Upper lobe of right lung (tissue), 1 donor: Measurements from ENCODE around the gene MYOZ1. TPM values are rescaled to one million over a fixed set of nuclear protein-coding genes. Genes with fewer than 3 reads are reported as not detected.
A peak's percentile ranks its signal among the peaks of the same experiment; 100 is the strongest.

Experiments
- ATAC-seq: fragments of 200-7000 bp; cut with Tn5 transposase; one replicate; pipeline ENCODE4 v1.9.1; 2020; ENCODE audit warnings: mild to moderate bottlenecking, moderate library complexity
- DNase-seq: peaks from one replicate; pipeline ENCODE4 v3.0.0-alpha.2; 2020
- H3K27ac ChIP-seq: fragments of 200-600 bp; one replicate; pipeline ENCODE4 v1.8.0; 2022
- H3K27me3 ChIP-seq: fragments of 200-600 bp; one replicate; pipeline ENCODE4 v1.8.0; 2022; ENCODE audit warnings: mild to moderate bottlenecking
- H3K36me3 ChIP-seq: fragments of 200-600 bp; one replicate; pipeline ENCODE4 v1.8.0; 2022
- H3K4me1 ChIP-seq: fragments of 200-600 bp; one replicate; pipeline ENCODE4 v1.8.0; 2022
- H3K4me3 ChIP-seq: fragments of 200-600 bp; one replicate; pipeline ENCODE4 v1.8.0; 2022; ENCODE audit warnings: mild to moderate bottlenecking
- H3K9me3 ChIP-seq: fragments of 200-600 bp; one replicate; pipeline ENCODE4 v1.8.0; 2022
- intact Hi-C: fragments of 100-400 bp; cut with DNase I; formaldehyde crosslinking; loops from one replicate; pipeline ENCODE4 v1.11.0; 2022
- total RNA-seq: library from RNA; stranded (reverse); fragmentation: NEBNext Ultra II Directional; extraction: Animal tissue kit (Norgen Biotek cat#: 25700); gene quantifications from one replicate; pipeline ENCODE4 v1.2.1, GENCODE V29; 2021
- TF ChIP-seq, protein P1 (sequence below): fragments of 200-600 bp; IDR thresholded peaks from one replicate; pipeline ENCODE4 v1.8.0; 2022; ENCODE audit warnings: antibody characterized with exemption
- donor health status: DM: no; HTN: yes; CAD: no; lungs with severe emphysema.

MYOZ1 gene
- total RNA-seq, 1 donor from 2014 or later = 5.2 TPM

DNA sequence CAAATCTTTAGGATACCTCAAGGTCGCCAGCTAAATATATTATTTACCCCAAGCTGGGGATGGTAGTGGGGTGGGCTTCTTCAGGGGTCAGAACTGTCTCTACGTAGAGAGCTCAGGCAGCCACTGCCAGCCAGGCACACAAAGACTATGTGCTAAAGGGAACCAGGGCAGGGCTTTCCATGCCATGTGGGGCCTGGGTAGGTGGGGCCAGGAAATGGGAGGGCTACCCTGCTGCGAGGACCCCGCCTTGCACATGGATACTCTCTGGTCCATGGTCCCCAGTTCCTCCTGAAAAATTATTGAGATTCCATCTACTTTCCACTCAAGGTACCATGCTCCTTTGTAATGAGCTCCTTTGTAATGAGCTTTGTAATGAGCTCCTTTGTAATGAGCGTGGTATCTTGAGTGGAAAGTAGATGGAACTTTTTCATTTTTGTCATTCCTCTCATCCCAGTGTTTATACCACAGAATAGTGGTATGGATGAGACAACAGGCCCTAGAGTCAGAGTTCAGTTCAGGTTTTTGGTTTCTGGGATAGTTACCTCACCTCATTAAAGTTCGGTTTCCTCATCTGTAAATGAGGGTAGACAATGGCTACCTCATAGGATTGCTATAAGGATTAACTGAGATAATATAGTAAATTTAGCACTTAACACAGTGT is 8.7 kb upstream of the MYOZ1 start:
- no peaks in the 10 kb centered on the region for H3K36me3 ChIP-seq
- no peaks in the 10 kb centered on the region for H3K27me3 ChIP-seq
- intact Hi-C loops = loop anchor here (5.0 kb wide), 1 partner anchor 123 kb away; no protein-coding TSS in a partner anchor
- no peak overlapping the region for H3K27ac ChIP-seq
- H3K4me1 ChIP-seq = peaks cover 13% of the 10 kb centered on the region
- no peak for DNase-seq
- ATAC-seq = no peak
- H3K4me3 ChIP-seq = no peak overlapping the region
- no peaks in the 10 kb centered on the region for H3K9me3 ChIP-seq
- TF ChIP-seq, protein P1, sequence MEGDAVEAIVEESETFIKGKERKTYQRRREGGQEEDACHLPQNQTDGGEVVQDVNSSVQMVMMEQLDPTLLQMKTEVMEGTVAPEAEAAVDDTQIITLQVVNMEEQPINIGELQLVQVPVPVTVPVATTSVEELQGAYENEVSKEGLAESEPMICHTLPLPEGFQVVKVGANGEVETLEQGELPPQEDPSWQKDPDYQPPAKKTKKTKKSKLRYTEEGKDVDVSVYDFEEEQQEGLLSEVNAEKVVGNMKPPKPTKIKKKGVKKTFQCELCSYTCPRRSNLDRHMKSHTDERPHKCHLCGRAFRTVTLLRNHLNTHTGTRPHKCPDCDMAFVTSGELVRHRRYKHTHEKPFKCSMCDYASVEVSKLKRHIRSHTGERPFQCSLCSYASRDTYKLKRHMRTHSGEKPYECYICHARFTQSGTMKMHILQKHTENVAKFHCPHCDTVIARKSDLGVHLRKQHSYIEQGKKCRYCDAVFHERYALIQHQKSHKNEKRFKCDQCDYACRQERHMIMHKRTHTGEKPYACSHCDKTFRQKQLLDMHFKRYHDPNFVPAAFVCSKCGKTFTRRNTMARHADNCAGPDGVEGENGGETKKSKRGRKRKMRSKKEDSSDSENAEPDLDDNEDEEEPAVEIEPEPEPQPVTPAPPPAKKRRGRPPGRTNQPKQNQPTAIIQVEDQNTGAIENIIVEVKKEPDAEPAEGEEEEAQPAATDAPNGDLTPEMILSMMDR = no peak

DNA sequence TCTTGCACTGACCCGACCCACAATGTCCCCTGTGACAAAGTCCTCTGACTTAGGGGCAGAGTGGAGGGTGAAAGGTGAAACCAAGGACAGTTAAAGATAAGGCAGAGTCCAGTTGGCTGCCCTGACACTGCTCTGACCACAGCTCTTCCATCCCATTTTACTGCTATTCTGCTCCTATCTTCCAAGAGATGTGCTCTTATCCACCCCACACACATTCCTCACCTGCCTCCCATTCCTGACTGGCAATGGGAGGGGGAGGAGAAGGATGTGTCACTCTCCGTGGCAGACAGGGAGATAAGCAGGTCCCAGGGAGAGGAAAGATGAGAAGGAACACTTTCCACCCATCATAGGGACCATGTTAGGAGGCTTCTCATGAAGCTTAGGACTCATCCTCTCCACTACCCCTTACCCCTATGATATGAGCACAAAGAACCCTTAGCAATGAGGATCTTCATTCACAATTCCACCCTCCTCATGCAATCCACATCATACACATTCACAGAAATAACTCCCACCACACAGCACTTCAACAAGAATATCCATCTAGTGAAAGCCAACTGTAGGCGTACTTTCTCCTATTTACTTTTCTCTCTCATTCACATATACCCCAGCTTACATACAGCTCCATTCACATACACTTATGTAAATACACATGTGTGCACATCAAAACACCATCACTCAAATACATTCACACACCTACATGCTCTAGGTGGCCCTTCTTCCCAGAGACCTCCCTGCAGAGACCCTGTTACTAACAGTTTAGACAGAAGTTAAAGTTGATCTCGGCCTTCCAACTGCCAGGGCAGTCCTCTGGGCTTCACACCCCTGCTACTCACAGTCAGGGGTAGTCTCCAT is 7.9 kb upstream of the MYOZ1 start:
- intact Hi-C loops = loop anchor here (5.0 kb wide), 1 partner anchor 122 kb away; no protein-coding TSS in a partner anchor
- TF ChIP-seq, protein P1 = no peak

GRCh38 chr10:73647875-73648651 is 6.8 kb upstream of the MYOZ1 start:
- peaks cover 23% of the 10 kb centered on the region for H3K4me1 ChIP-seq
- no peaks in the 10 kb centered on the region for H3K27me3 ChIP-seq
- H3K4me3 ChIP-seq = peak overlapping the region; percentile 70
- TF ChIP-seq, protein P1 = no peak
- peak overlapping the region; percentile 51 for H3K27ac ChIP-seq
- no peaks in the 10 kb centered on the region for H3K9me3 ChIP-seq
- DNase-seq = no peak
- intact Hi-C loops = loop anchor here (5.0 kb wide), 1 partner anchor 121 kb away; no protein-coding TSS in a partner anchor
- H3K36me3 ChIP-seq = no peaks in the 10 kb centered on the region
- peak; percentile 1 for ATAC-seq

More for the DNA sequence above, 7.9 kb upstream of the MYOZ1 start:
- Histone ChIP-seq H3K4me3 (no peak overlapping the region), H3K27me3 (no peaks in the 10 kb centered on the region), H3K4me1 (peaks cover 13% of the 10 kb centered on the region), H3K36me3 (no peaks in the 10 kb centered on the region), H3K27ac (peak overlapping the region; percentile 51), H3K9me3 (no peaks in the 10 kb centered on the region)
- ATAC-seq (no peak), DNase-seq (no peak)

DNA sequence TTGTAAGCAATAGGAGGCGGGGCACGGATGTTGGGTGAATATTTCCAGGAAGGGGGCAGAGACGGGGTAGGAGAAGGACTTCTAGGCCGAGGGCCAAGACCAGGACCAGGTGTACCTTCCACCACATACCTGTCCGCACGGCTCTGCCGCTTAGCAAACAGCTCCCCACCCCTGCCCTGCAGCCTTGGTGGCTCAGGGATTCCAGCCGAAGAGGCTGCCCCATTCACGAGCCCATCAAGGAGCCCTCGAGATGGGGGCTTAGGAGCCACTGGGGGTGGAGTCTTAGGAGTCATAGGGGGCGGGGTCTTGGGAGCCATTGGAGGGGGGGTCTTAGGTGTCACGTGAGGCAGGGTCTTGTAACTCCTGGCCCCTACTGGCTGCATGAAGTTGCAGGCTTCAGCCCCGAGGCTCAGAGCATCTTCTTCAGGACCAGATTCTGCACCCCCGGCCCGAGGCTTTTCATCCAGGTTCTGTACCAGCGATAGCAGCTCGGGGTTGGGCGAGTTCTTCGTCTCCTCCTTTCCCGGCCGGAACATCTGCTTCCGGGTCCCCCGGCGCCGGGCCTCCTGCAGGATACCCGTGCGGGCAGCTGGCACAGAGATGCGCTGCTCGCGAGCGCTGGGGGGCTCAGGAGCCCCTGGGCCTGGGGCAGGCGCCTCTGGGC is 6.1 kb upstream of the MYOZ1 start:
- ATAC-seq (peak; percentile 70), DNase-seq (peak; percentile 79)
- Histone ChIP-seq H3K27ac (peak overlapping the region; percentile 51), H3K4me1 (peaks cover 25% of the 10 kb centered on the region), H3K9me3 (no peaks in the 10 kb centered on the region), H3K27me3 (no peaks in the 10 kb centered on the region), H3K36me3 (no peaks in the 10 kb centered on the region), H3K4me3 (peak overlapping the region; percentile 70)
- intact Hi-C loops = loop anchor here (5.0 kb wide), 1 partner anchor 120 kb away; no protein-coding TSS in a partner anchor
- TF ChIP-seq, protein P1 = no peak

GRCh38 chr10:73646598-73647041 is 5.3 kb upstream of the MYOZ1 start:
- TF ChIP-seq, protein P1 = no peak
- no peak overlapping the region for H3K27ac ChIP-seq
- no peak for ATAC-seq
- no peaks in the 10 kb centered on the region for H3K9me3 ChIP-seq
- no peak overlapping the region for H3K4me3 ChIP-seq
- H3K27me3 ChIP-seq = no peaks in the 10 kb centered on the region
- no peaks in the 10 kb centered on the region for H3K36me3 ChIP-seq
- intact Hi-C loops = loop anchor here (5.0 kb wide), 1 partner anchor 119 kb away; no protein-coding TSS in a partner anchor
- peaks cover 29% of the 10 kb centered on the region for H3K4me1 ChIP-seq
- DNase-seq = no peak
